Parathyroid adenoma (tissue), 2 donors: ENCODE measurements around the gene GNAS.
"Not testable (repeated sequence)": the region's sequence is repeated elsewhere in the genome, so short reads cannot be mapped to it uniquely, and the experiment has no call there.

Experiments used
- H2AFZ ChIP-seq: fragments of 300-600 bp; sonication (generic); one replicate; pipeline ENCODE4 v1.7.0; 2017; ENCODE audit warnings: antibody characterized with exemption, mild to moderate bottlenecking
- H3K27ac ChIP-seq: fragments of 300-600 bp; sonication (generic); one replicate; pipeline ENCODE4 v1.7.0; 2017
- H3K27me3 ChIP-seq: fragments of 300-600 bp; sonication (generic); one replicate; pipeline ENCODE4 v1.7.0; 2017; ENCODE audit warnings: low read length; ENCODE audit not compliant: control insufficient read depth, insufficient read depth
- H3K36me3 ChIP-seq: fragments of 300-600 bp; sonication (generic); one replicate; pipeline ENCODE4 v1.7.0; 2017; ENCODE audit warnings: low read length; ENCODE audit not compliant: control insufficient read depth, insufficient read depth
- H3K4me1 ChIP-seq: fragments of 300-600 bp; sonication (generic); one replicate; pipeline ENCODE4 v1.7.0; 2017; ENCODE audit warnings: control low read depth
- H3K4me2 ChIP-seq: fragments of 300-600 bp; sonication (generic); one replicate; pipeline ENCODE4 v1.7.0; 2017; ENCODE audit warnings: low read length
- H3K4me3 ChIP-seq: fragments of 300-600 bp; sonication (generic); one replicate; pipeline ENCODE4 v1.7.0; 2017; ENCODE audit warnings: low read depth, low read length
- H3K79me2 ChIP-seq: fragments of 300-600 bp; sonication (generic); one replicate; pipeline ENCODE4 v1.7.0; 2017; ENCODE audit warnings: control low read depth
- H3K9ac ChIP-seq: fragments of 300-600 bp; sonication (generic); one replicate; pipeline ENCODE4 v1.7.0; 2017; ENCODE audit warnings: mild to moderate bottlenecking
- H3K9me3 ChIP-seq: fragments of 300-600 bp; sonication (generic); one replicate; pipeline ENCODE4 v1.7.0; 2017; ENCODE audit warnings: low read length; ENCODE audit not compliant: control insufficient read depth
- TF ChIP-seq, protein P1 (sequence below): fragments of 300-600 bp; sonication (generic); IDR thresholded peaks from one replicate; pipeline ENCODE4 v1.7.0; 2017; ENCODE audit warnings: antibody characterized with exemption, mild to moderate bottlenecking
- donor health status: primary hyperparathyroidism.

The GNAS gene

GRCh38 chr20:58819921-58820320 lies 32.6 kb upstream of the GNAS start:
- no peak overlapping the region for H3K4me3 ChIP-seq
- H3K9ac ChIP-seq = no peak overlapping the region
- H3K9me3 ChIP-seq = no peaks in the 10 kb centered on the region
- no peaks in the 10 kb centered on the region for H3K36me3 ChIP-seq
- no peak overlapping the region for H3K4me2 ChIP-seq
- H2AFZ ChIP-seq = no peak overlapping the region
- H3K4me1 ChIP-seq = no peaks in the 10 kb centered on the region
- H3K27ac ChIP-seq = no peak overlapping the region
- no peaks in the 10 kb centered on the region for H3K79me2 ChIP-seq
- TF ChIP-seq, protein P1, sequence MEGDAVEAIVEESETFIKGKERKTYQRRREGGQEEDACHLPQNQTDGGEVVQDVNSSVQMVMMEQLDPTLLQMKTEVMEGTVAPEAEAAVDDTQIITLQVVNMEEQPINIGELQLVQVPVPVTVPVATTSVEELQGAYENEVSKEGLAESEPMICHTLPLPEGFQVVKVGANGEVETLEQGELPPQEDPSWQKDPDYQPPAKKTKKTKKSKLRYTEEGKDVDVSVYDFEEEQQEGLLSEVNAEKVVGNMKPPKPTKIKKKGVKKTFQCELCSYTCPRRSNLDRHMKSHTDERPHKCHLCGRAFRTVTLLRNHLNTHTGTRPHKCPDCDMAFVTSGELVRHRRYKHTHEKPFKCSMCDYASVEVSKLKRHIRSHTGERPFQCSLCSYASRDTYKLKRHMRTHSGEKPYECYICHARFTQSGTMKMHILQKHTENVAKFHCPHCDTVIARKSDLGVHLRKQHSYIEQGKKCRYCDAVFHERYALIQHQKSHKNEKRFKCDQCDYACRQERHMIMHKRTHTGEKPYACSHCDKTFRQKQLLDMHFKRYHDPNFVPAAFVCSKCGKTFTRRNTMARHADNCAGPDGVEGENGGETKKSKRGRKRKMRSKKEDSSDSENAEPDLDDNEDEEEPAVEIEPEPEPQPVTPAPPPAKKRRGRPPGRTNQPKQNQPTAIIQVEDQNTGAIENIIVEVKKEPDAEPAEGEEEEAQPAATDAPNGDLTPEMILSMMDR = no peak
- no peaks in the 10 kb centered on the region for H3K27me3 ChIP-seq

DNA sequence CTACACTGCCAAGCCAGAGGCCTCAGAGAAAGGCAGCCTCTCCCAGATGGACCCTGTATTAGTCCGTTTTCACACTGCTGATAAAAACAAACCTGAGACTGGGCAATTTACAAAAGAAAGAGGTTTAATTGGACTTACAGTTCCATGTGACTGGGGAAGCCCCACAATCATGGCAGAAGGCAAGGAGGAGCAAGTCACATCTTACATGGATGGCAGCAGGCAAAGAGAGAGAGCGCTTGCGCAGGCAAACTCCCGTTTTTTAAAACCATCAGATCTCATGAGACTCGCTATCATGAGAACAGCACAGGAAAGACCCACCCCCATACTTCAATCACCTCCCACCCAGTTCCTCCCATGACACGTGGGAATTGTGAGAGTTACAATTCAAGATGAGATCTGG lies 32.0 kb upstream of the GNAS start:
- H3K4me1 ChIP-seq, H3K79me2 ChIP-seq, H3K27ac ChIP-seq, H2AFZ ChIP-seq, H3K9me3 ChIP-seq, H3K4me3 ChIP-seq, H3K27me3 ChIP-seq, H3K4me2 ChIP-seq, H3K9ac ChIP-seq, H3K36me3 ChIP-seq: not testable (repeated sequence)

DNA sequence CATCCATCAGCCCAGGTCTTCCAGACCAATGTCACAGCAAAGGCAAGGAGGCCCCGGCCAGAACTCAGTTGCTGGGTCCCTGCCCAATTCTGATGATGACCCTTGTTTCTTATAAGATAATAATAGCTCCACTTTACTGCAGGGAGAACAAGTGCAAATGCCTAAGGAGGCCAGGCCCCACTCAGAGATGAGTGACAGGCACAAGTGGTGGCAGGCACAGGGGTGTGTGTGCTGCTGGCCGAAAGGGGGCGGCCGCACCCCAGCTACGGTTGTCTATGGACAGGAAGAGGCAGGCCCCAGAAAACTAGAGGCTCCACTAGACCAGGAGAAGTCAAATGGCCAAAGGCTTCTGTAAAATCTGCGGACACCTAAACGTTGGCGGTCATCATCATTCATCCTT lies 30.4 kb upstream of the GNAS start:
- Histone ChIP-seq H3K27me3 (no peaks in the 10 kb centered on the region), H3K79me2 (no peaks in the 10 kb centered on the region), H3K4me3 (no peak overlapping the region), H3K9me3 (no peaks in the 10 kb centered on the region), H3K4me2 (no peak overlapping the region), H3K36me3 (no peaks in the 10 kb centered on the region), H2AFZ (no peak overlapping the region), H3K27ac (no peak overlapping the region), H3K4me1 (no peaks in the 10 kb centered on the region), H3K9ac (no peak overlapping the region)
- TF ChIP-seq, protein P1 = no peak

- Histone ChIP-seq H3K27ac (no peak overlapping the region), H3K4me2 (no peak overlapping the region), H3K36me3 (no peaks in the 10 kb centered on the region), H3K4me1 (no peaks in the 10 kb centered on the region), H3K9me3 (no peaks in the 10 kb centered on the region), H3K79me2 (no peaks in the 10 kb centered on the region), H2AFZ (no peak overlapping the region), H3K9ac (no peak overlapping the region), H3K27me3 (no peaks in the 10 kb centered on the region), H3K4me3 (no peak overlapping the region)
- TF ChIP-seq, protein P1 = no peak
Measured at GRCh38 chr20:58822748-58823730, 29.5 kb upstream of the GNAS start.

DNA sequence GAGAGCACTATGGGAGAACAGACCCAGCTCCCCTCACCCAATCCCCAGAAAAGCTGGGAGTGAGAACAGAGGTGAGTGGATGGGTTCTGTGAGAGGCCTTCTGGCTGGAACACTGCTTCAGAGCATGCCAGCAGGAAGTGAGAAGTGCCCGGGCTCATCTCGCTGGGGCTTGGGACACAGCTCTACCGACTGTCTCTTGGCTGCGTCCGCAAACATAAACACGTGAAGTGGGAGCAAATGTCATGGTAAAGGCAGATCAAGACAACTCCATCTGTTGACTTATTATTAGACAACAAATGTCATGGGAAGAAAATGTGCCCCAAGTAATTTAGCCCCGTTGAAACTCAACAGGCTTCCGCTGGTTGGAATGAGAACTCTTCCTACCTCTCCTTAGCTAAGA lies 27.7 kb upstream of the GNAS start:
- H3K4me3 ChIP-seq = no peak overlapping the region
- no peaks in the 10 kb centered on the region for H3K27me3 ChIP-seq
- no peak overlapping the region for H3K9ac ChIP-seq
- H3K36me3 ChIP-seq = no peaks in the 10 kb centered on the region
- H3K27ac ChIP-seq = no peak overlapping the region
- H3K4me1 ChIP-seq = no peaks in the 10 kb centered on the region
- no peaks in the 10 kb centered on the region for H3K9me3 ChIP-seq
- H3K79me2 ChIP-seq = no peaks in the 10 kb centered on the region
- no peak overlapping the region for H2AFZ ChIP-seq
- TF ChIP-seq, protein P1 = no peak
- no peak overlapping the region for H3K4me2 ChIP-seq
